Stimulated activated CD4-positive, alpha-beta T cell treated with anti-CD3 and anti-CD28 coated beads, Interleukin-2, amount 100 ng/mL, for 4 hours (primary cell): ENCODE data around the gene RPS8.
"Not testable (repeated sequence)": the region's sequence is repeated elsewhere in the genome, so short reads cannot be mapped to it uniquely, and the experiment has no call there.

Experiments
- DNase-seq: peaks from one replicate; pipeline ENCODE4 v3.0.0-alpha.2; 2020; ENCODE audit warnings: low read depth

Gene RPS8

DNA sequence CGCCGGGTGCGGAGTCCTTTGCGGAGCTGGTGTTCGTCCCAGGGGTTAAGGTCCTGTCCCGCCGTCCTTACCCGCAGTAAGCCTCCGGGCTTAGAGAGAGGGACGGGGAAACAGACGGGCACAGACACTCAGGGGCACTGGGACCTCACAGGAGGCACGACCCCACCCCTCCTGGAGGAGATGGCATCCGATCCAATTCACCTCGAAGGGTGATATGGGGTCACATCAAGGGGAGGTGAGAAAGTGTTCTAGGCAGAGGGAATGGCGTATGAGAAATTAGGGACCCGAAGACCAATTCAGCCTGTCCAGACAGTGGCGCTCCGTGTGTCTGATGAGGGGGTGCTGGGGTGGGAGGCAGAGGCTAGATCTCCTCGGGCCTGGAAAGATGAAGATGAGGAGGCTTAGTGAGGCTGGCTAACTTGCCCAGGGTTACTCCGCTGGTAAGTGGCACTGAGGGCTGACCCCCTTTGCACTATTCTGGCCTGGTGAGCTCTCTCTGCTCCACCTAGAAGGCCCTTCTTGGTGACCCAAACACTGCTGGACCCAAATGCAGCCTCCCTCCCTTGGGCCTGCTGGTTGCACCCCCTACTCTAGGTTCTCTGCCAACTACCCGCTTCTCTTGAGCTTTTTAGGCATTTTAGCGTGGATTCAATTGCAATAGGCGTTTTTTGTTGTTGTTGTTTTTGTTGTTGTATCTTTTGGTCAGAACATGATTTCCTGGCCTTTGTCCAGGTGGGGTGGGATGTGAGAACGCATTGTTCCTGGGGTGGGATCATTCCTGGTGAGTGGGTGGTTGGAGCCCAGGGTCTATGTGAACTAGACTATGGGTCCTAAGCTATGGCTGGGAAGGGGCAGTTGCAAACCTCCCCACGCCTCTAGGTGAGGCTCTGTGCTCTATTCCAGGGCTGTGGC is 45.2 kb downstream of the RPS8 start:
- DNase-seq, result no peak

DNA sequence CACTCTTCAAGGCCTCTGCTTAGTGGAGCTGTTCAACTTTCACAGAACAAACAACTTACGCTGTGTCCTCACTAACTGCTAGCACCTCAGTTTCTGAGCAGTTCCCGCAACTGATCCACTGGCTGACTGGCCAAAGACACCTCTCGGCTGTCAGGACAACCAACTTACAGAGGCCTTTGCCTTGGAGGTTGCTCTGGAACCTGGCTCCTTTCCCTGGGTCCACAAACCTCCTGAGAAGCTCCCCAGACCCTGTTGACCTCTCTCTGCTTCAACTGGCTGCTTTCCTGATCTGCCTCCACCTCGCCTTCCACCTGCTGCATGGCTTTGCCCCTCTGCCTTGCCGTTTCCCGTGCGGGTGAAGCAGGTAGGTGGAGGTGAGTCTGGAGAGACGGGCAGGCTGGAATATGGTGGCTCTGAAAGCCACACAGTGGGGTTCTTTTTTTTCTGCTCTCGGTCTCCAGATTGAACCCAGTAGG is 45.9 kb downstream of the RPS8 start:
- no peak for DNase-seq

DNA sequence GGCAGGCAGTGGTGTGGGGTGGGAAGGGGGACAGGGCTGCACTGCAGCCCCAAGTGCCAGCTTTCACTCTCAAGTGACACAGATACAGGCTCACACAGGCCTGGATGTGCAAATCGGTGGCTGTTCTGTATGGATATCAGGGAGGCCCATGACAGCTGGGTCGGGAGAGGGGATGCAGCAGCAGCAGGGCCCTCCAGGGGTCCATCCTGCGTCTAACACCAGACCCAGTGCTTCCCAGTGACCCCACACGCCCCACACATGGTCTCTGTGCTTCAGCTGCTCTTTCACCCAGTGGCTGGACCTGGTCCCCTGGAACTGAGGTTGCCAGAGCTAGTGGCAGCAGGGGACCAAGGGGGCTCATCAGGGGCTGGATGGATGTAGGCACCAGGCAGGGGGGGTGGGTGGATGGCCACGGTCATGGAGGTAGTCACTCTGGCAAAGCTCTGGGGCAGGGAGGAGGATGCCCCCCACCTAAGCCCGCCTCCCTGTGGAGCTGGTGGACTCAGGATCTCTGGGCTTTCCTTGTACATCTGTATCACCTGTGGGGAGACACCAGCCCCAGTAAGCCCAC is 46.9 kb downstream of the RPS8 start:
- no peak for DNase-seq

DNA sequence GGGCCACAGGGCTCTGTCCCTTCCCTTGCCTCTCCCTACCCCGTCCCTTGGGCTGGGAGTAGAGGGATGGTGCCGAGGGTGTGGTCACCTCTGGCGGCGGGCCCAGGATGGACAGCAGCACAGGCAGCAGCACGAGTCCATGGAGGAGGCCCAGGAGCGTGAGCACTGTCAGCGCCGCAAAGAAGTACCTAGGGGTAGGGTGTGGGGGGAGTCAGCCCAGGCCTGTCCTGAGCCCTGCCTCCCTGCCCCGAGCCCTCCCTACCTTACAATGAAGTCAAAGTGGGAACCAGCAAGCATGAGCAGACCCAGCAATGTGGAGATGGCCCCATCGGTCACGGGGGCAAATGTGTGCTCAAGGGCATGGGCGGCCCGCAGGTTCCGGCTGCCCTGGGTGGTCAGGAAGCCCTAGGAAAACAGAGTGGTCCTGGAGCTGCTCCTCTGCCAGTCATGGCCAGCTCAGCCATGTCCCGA is 47.7 kb downstream of the RPS8 start:
- DNase-seq, result no peak

DNA sequence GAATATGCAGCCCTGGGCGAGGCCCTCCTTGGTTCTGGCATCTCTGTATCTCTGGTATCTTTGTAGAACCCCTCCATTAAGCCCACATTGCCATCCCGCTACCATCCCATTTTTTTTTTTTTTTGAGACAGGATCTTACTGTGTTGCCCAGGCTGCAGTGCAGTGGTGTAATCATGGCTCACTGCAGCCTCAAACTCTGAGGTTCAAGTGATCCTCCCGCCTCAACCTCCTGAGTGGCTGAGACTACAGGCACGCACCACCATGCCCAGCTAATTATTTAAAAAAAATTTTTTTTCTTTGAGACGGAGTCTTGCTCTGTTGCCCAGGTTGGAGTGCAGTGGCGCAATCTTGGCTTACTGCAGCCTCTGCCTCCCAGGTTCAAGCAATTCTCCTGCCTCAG is 49.1 kb downstream of the RPS8 start:
- DNase-seq, result not testable (repeated sequence)

DNA sequence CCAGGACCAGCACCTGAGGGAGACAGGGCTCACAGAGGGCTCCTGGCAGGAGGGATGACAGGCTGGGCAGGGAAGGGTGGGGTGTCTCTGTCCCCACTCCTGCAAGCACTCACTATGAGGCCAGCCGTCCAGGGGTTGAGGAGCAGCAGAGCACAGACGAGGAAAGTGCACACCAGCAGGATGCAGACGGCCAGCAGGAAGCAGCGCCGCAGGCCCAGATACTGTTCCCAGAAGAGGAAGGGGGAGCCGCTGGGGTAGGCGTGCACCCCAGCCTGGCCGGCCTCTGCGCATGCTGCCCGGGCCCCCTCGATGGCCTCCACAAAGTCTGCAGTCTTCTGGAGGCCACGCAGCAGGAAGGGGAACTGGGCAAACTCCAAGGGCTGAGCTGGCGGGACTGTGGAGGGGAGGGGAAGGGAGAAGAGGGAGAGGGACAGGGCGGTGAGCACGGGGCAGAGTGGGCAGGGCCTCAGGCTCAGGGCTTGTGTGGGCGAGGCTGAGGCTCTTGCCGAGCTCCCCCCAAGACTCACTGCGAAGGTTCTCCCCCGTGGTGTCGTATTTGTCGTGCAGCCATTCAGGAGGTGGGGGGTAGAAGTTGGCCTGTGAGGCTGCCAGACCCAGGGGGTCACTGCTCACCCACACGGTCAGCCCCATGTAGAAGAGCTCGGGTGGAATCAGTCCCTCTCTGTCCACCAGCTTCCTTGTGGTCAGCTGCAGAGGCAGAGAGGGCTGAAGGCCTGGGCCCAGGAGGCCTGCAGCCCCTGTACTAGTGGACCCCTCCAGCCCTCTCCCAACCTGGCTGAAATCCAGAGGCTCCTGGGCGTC is 51.2 kb downstream of the RPS8 start:
- DNase-seq, result no peak

DNA sequence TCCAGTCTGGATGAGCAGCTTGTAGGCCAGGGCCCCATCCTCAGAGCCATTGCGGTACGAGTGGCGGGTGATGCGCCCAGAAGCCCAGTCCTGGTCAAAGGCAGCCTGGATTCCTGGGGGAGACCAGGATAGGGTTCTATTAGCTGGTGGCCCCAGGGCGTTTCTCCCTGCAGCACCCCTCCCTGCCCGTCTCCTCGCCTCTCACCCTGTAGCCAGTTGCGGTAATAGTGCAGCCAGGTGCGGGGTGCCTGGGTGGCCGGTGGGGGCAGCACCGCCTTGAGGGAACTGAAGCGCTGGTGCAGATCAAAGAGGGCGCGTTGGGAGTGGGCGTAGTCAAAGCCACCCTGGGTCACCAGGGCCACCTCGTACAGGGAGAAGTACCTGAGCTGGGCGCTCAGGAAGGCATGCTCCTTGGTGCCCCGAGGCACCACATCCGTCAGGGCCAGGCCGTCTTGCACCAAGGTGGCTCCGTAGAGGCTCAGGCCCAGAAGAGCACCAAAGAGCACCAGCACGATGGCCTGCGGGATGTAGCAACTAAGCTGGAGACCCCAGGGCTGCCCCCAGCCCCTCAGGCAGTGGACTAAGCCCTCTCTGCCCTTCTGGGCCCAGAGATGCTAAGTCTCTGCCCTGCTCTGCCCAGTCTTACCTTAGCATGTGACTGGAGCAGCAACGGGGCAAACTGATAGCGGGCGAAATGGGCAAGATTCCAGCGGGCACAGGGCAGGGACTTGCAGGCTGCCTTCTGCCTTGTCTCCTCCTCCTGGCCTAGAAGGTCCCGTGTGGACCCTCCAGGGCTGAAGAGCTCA is 52.1 kb downstream of the RPS8 start:
- DNase-seq, result no peak

DNA sequence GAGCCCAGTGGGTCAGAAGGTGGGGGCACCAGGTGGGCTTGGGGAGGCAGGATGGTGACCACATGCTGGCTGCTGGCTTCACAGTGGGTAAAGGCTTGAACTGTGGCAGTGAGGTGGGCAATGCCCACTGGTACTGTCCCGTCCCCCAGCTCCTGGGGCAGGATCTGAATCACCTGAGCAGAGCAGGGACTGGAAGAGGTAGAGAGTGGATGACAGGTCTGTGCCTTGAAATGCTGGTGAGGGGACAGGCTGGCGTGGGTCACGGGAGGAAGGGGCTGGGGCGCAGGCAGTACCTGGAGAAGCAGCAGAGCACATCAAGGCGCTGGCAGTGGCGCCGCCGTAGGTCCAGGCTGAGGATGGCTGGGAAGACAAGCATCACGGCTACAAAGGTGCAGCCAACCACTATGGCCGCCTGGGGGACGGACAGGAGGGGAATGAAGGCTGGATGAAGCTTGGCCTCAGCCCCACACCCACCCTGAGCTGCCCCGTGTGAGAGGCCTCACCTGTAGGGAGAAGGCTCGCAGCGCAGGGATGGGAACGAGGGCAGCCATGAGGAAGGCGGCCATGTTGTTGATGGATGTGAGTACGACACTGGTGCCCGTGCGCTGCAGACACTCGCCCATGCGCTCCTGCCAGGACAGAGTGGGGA is 52.8 kb downstream of the RPS8 start:
- DNase-seq, result no peak
